ENCODE measurements around the gene CYP27A1.

DNA sequence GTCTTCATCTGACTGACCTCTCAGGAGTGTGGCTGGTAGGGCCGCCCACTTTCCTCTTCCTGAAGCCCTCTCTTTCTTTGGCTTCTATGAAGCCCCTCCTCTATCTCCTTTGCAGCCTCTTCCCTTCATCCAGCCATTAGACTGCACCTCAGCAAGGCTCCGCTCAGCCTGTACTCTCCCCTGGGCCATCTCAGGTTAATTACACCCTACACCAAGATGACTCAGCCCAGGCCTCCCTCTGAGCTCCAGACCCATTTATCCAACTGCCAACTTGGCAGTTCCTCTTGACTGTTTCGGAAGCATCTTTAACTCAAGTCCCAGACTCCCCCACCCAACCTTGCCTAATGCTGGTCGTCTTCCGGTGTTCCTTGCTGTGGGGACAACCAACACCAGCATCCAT, 71.8 kb downstream of the CYP27A1 start:
- TF ChIP-seq, protein P1, sequence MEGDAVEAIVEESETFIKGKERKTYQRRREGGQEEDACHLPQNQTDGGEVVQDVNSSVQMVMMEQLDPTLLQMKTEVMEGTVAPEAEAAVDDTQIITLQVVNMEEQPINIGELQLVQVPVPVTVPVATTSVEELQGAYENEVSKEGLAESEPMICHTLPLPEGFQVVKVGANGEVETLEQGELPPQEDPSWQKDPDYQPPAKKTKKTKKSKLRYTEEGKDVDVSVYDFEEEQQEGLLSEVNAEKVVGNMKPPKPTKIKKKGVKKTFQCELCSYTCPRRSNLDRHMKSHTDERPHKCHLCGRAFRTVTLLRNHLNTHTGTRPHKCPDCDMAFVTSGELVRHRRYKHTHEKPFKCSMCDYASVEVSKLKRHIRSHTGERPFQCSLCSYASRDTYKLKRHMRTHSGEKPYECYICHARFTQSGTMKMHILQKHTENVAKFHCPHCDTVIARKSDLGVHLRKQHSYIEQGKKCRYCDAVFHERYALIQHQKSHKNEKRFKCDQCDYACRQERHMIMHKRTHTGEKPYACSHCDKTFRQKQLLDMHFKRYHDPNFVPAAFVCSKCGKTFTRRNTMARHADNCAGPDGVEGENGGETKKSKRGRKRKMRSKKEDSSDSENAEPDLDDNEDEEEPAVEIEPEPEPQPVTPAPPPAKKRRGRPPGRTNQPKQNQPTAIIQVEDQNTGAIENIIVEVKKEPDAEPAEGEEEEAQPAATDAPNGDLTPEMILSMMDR (IDR thresholded peaks at IDR 0.05), result no peak
- no peak for TF ChIP-seq POLR2A (IDR thresholded peaks at IDR 0.05)

Measured in heart left ventricle (tissue), 13 donors.